Pericardium fibroblast (primary cell): ENCODE data around the gene CDK6. TPM values are rescaled to one million over a fixed set of nuclear protein-coding genes. Genes with fewer than 3 reads are reported as not detected.

Experiments
- total RNA-seq: library from RNA; depleted of rRNA; stranded (reverse); fragments of >200 nt; gene quantifications from 2 replicates; pipeline ENCODE4 v1.2.3, GENCODE V29; 2015

CDK6 gene
- total RNA-seq, result 21.4 and 33.2 TPM in 2 replicates

GRCh38 chr7:92836489-92836999 lies at the start of gene CDK6:
CDK6 (minus strand) TSS chr7:92836573; CDS start chr7:92833323, 3,250 bp downstream.

Other genes with a start within 250 kb of the CDK6 start
- 7.1 and 12.1 TPM in 2 replicates for gene FAM133B, start 246.2 kb downstream of the CDK6 start, total RNA-seq